Glomerular endothelial cell (primary cell): Measurements from ENCODE around the gene PNPLA4. TPM values are rescaled to one million over a fixed set of nuclear protein-coding genes. Genes with fewer than 3 reads are reported as not detected.

Experiments
- DNase-seq: peaks from one replicate; pipeline ENCODE4 v3.0.0-alpha.2; 2011; ENCODE audit warnings: low read depth, low spot score; ENCODE audit errors: extremely low read depth
- total RNA-seq: library from RNA; depleted of rRNA; stranded (reverse); fragments of >200 nt; gene quantifications from 2 replicates; pipeline ENCODE4 v1.2.3, GENCODE V29; 2015

PNPLA4 gene
- total RNA-seq, 1 donor from 2014 or later: 14.5 TPM

DNA sequence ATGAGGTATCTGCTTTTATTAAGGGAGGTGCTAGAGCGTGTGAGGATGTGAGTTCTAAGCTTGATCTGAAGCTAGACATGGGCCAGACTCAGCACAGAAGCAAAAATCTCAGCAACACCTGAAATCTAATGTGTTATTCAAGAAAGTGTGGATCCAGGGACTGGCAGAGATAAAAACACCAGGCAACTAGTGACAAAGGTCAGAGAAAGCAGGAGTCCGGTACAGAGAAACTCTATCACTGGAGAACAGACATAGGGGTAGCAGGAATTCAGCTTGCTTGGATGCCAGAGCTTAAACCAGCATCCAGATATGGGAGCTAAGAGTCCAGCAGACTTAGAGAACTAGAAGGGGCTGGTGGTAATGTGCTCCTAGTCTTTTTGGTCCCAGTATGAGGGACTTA is 50.3 kb downstream of the PNPLA4 start:
- no peak for DNase-seq

DNA sequence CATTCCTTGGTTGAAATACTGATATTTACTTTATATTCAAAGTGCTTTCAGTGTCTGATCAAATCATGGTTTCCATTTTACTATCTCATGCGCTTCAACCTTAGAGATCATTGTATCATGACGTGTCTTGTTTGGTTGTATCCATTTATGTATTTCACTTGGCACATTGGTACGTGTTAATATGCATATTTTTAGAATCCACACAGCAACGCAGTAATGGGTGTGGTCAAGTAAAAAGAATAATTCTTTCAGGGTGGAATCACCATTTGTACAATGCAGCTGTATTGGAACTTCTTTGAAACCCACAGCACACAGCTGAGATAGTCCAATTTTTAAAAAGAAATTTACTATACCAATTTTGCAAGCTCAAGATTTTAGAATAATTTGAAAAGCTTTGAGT is 55.2 kb downstream of the PNPLA4 start:
- no peak for DNase-seq

DNA sequence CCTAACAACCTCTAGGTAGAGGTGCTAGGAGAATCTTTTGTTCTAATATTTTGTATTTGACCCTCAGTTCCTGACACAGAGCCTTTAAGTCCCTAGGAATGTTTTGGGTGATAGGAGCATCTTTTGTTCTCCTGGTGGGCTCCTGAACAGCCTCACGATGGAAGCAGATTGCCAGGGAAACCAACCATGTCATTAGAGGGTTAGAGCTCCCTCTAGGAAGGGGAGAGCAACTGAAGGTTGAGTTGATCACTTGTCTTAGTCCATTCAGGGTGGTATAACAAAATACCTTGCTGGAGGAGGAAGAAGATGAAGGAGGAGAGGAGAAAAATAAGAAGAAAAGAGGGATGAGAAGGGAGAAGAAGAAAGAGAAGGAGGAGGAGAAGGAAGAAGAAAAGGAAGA is 75.0 kb downstream of the PNPLA4 start:
- DNase-seq: no peak

Other genes starting within 250 kb of the PNPLA4 start
- not detected in 2 replicates for gene VCX, start 84.2 kb downstream of the PNPLA4 start, total RNA-seq
- not detected in 2 replicates for gene VCX2, start 243.9 kb upstream of the PNPLA4 start, total RNA-seq